ENCODE results near the gene MSANTD2. TPM values are rescaled to one million over a fixed set of nuclear protein-coding genes. Genes with fewer than 3 reads are reported as not detected.
A peak's percentile ranks its signal among the peaks of the same experiment; 100 is the strongest.

MSANTD2 gene
- total and polyA plus RNA-seq, 2 experiments from 2014 or later = 18.7 to 34.4 TPM

GRCh38 chr11:124798991-124799347, 1.2 kb downstream of the MSANTD2 start (continued):
- no peak for TF ChIP-seq REST (IDR thresholded peaks at IDR 0.05; ENCODE audit: unreplicated experiment)
- no peak for TF ChIP-seq STAT1 (IDR thresholded peaks at IDR 0.05; ENCODE audit: unreplicated experiment)
- TF ChIP-seq CREB1 (CRISPR knock-in tag; IDR thresholded peaks at IDR 0.05; ENCODE audit: low read depth) = no peak
- no peak for TF ChIP-seq EZH2 (IDR thresholded peaks at IDR 0.05; ENCODE audit: low read depth, unreplicated experiment)
- no peak for TF ChIP-seq CTCF (conservative IDR thresholded peaks at IDR 0.05; ENCODE audit: low read depth in 2 of 2)
- no peak for TF ChIP-seq NANOG (IDR thresholded peaks at IDR 0.05; ENCODE audit: borderline replicate concordance)
- TF ChIP-seq ZNF114 (CRISPR knock-in tag; IDR thresholded peaks at IDR 0.05) = no peak
- TF ChIP-seq POLR2AphosphoS5 (IDR thresholded peaks at IDR 0.05; ENCODE audit: low read depth) = no peak

GRCh38 chr11:124796312-124796711, 3.9 kb downstream of the MSANTD2 start:
- Histone ChIP-seq H3K9me2 (ENCODE audit: insufficient read depth) (no peaks in the 10 kb centered on the region), H3K79me2 (replicated peaks; ENCODE audit: insufficient read depth) (peaks cover 82% of the 10 kb centered on the region), H3K4me3 (no peak overlapping the region), H3K27ac (ENCODE audit: low read depth) (no peak overlapping the region), H3F3A (replicated peaks; ENCODE audit: low read depth) (no peaks in the 10 kb centered on the region), H3K4me1 (ENCODE audit: insufficient read depth) (peaks cover 74% of the 10 kb centered on the region), H2AFZ (no peak overlapping the region), H3K4me2 (0 out of 2 replicates have a peak overlapping the region, but pooled peaks have one; percentile 67), H3K27me3 (ENCODE audit: insufficient read depth) (no peaks in the 10 kb centered on the region), H3K36me3 (ENCODE audit: insufficient read depth) (no peaks in the 10 kb centered on the region), H4K20me1 (replicated peaks; ENCODE audit: insufficient read depth) (peaks cover 13% of the 10 kb centered on the region; the same call in 1 of the 2 replicates)
- no peaks in the 10 kb centered on the region for H3K36me3 Mint-ChIP-seq (ENCODE audit: low read depth)
- peak overlapping the region; percentile 59; the same call in 1 of the 2 replicates for H3K27ac Mint-ChIP-seq
- no peaks in the 10 kb centered on the region; the same call in 1 of the 3 replicates for H3K9me3 Mint-ChIP-seq
- peaks cover 54% of the 10 kb centered on the region for H3K4me1 Mint-ChIP-seq
- no peak overlapping the region for H3K4me3 Mint-ChIP-seq
- DNase-seq (ENCODE audit: low spot score) (no peak), ATAC-seq (no peak)
- TF ChIP-seq POLR2AphosphoS5 (IDR thresholded peaks at IDR 0.05; ENCODE audit: low read depth) = no peak
- H3K27me3 Mint-ChIP-seq (ENCODE audit: insufficient read depth, low read depth, poor library complexity) = peaks cover 2% of the 10 kb centered on the region
